Dedifferentiated amniotic fluid mesenchymal stem cell (primary cell): ENCODE measurements around the gene MAP7D2.

ENCODE experiments used
- DNase-seq: peaks from one replicate; pipeline ENCODE4 v3.0.0-alpha.2; 2016; ENCODE audit errors: extremely low spot score

The MAP7D2 gene

GRCh38 chrX:19975845-19976244 lies 140.9 kb downstream of the MAP7D2 start:
- DNase-seq = no peak

- no peak for DNase-seq
These were observed 143.7 kb downstream of the MAP7D2 start for GRCh38 chrX:19972984-19973383.

GRCh38 chrX:19968276-19968675 lies 148.4 kb downstream of the MAP7D2 start:
- DNase-seq = no peak

- DNase-seq = no peak
These were observed 150.7 kb downstream of the MAP7D2 start for GRCh38 chrX:19966056-19966455.

GRCh38 chrX:19964017-19964710 lies 152.5 kb downstream of the MAP7D2 start:
- DNase-seq = no peak

GRCh38 chrX:19960913-19961312 lies 155.8 kb downstream of the MAP7D2 start:
- DNase-seq = no peak

GRCh38 chrX:19958552-19959486 lies 157.9 kb downstream of the MAP7D2 start:
- DNase-seq = no peak

- DNase-seq = no peak
These were observed 159.8 kb downstream of the MAP7D2 start for GRCh38 chrX:19956923-19957322.
